GM06990 (cell line): ENCODE data around the gene ZNF274.

Source experiments
- DNase-seq: peaks from one replicate; pipeline ENCODE4 v3.0.0-alpha.2; 2011; ENCODE audit not compliant: insufficient read length; ENCODE audit errors: extremely low read depth
- H3K27me3 ChIP-seq: replicated peaks from 2 replicates; pipeline ENCODE4 v1.6.0; 2011; ENCODE audit warnings: low read length; ENCODE audit not compliant: control insufficient read depth, insufficient read depth
- H3K36me3 ChIP-seq: 2 replicates; pipeline ENCODE4 v1.5.1; 2011; ENCODE audit warnings: low read length; ENCODE audit not compliant: control insufficient read depth, insufficient read depth
- H3K4me3 ChIP-seq: replicated peaks from 2 replicates; pipeline ENCODE4 v1.5.1; 2011; ENCODE audit warnings: low read depth, mild to moderate bottlenecking, control low read depth, low read length
- CTCF ChIP-seq: IDR thresholded peaks from 2 replicates; pipeline ENCODE4 v1.5.1; 2011; ENCODE audit warnings: low read length, control low read depth, mild to moderate bottlenecking, inconsistent platforms; ENCODE audit not compliant: insufficient read depth, poor library complexity, severe bottlenecking

Gene ZNF274

DNA sequence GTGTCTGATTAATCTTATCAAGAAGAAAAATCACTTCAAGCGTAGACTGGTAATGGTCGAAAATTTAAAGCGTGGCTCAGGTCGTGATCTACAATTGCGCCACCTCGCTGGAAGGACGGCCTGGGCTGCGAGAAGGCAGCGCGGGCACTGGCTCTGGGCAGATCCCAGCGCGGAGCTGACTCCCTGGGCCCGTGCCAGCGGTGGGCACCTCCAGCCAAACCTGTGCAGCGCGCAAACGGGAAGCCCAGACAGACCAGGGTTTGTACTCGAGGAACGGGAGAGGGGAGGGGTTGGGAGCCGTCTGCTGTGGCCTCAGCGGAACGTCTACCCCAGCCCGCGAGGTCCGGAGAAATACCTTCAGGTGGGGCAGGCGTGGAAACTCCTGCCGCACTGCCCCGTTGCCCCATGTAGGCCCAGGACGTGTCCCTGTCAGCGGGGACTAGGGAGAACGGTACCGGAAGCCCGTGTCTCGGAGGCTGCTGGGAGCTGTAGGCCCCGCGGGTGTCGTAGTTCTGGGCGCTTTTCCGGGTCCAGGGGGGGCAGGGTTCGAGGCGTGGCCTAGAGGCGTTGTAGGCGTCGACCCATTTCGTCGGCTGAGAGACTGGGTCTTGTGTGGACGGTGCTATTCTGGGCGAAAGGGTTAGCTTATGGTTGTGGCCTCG lies 21.1 kb downstream of the ZNF274 start:
- H3K4me3 ChIP-seq: no peak overlapping the region
- peaks cover 27% of the 10 kb centered on the region for H3K36me3 ChIP-seq
- no peak for DNase-seq
- H3K27me3 ChIP-seq: no peaks in the 10 kb centered on the region
- TF ChIP-seq CTCF: no peak

DNA sequence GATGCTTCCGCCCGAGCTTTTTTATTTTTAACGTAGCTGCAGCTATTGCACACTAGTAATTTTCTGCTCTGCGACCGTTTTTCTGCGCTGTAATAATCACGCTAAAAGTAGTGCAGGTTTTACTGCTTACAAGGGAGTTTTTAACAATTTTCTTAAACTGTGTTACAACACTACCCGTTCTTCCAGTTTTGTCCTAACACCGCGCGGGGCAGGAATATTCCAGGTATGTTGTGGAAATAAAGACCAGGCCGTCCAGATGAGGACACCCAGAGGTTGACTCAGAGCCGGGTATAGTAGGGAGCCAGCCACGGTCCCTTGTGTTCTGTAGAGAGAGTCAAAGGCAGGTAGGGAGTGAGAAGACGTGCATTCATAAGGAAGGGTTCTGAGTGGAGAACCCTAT lies 21.7 kb downstream of the ZNF274 start:
- no peak for TF ChIP-seq CTCF
- Histone ChIP-seq H3K36me3 (peaks cover 33% of the 10 kb centered on the region), H3K4me3 (no peak overlapping the region), H3K27me3 (no peaks in the 10 kb centered on the region)
- DNase-seq: no peak

DNA sequence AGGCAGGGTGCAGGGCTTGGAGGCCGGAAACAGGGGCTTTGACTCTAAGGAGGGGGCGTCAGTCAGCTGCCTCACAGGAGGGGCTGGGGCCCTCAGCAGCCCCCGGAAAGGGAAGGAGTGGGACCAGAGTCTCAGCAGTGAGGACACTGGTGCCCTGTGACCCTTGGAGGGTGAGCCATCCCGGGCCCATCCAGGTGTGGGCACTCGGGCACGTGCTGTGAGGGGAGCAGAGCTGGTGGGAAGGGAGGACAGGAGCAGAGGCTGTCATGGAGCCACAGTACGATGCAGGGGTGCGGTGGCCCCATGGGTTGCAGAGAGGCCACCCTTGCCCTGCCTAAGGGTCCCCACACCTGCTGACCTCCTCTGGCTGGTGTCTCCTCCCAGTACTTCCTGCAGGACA lies 26.7 kb downstream of the ZNF274 start:
- TF ChIP-seq CTCF: no peak
- Histone ChIP-seq H3K36me3 (peaks cover 49% of the 10 kb centered on the region), H3K4me3 (no peak overlapping the region), H3K27me3 (no peaks in the 10 kb centered on the region)
- no peak for DNase-seq

GRCh38 chr19:58212336-58213074 lies 29.6 kb downstream of the ZNF274 start:
- no peak for TF ChIP-seq CTCF
- H3K36me3 ChIP-seq: peaks cover 40% of the 10 kb centered on the region

GRCh38 chr19:58213075-58213369 lies 30.2 kb downstream of the ZNF274 start:
- no peak for TF ChIP-seq CTCF
- no peak for DNase-seq
- peaks cover 35% of the 10 kb centered on the region for H3K36me3 ChIP-seq
- H3K27me3 ChIP-seq: no peaks in the 10 kb centered on the region
- no peak overlapping the region for H3K4me3 ChIP-seq

More at GRCh38 chr19:58212336-58213074, 29.6 kb downstream of the ZNF274 start:
- no peak overlapping the region for H3K4me3 ChIP-seq
- H3K27me3 ChIP-seq: no peaks in the 10 kb centered on the region
- DNase-seq: no peak
